ENCODE results near the gene ELOVL5.
A peak's percentile ranks its signal among the peaks of the same experiment; 100 is the strongest.

The ELOVL5 gene

GRCh38 chr6:53348371-53349208 lies at the start of gene ELOVL5:
TSS of gene ELOVL5 (minus strand) at chr6:53348950. CDS start at chr6:53295699, 53,251 bp downstream.
- Histone ChIP-seq H3K9me3 (ENCODE audit: severe bottlenecking) (no peaks in the 10 kb centered on the region), H3K27ac (ENCODE audit: poor library complexity, severe bottlenecking) (peak within 1 kb of the TSS; percentile 68), H3K27me3 (ENCODE audit: insufficient read depth, poor library complexity, severe bottlenecking) (no peaks in the 10 kb centered on the region), H3K36me3 (ENCODE audit: low read depth) (peaks cover 10% of the 10 kb centered on the region), H3K4me3 (ENCODE audit: severe bottlenecking) (peak within 1 kb of the TSS; percentile 62), H3K4me1 (ENCODE audit: insufficient read depth, poor library complexity, severe bottlenecking) (peaks cover 6% of the 10 kb centered on the region)
- ATAC-seq (ENCODE audit: low read depth) (peak; percentile 72), DNase-seq (ENCODE audit: low spot score) (peak; percentile 95)
- peak; percentile 7 for TF ChIP-seq CTCF (IDR thresholded peaks at IDR 0.05; ENCODE audit: poor library complexity, severe bottlenecking)

GRCh38 chr6:53397283-53397682 lies 48.5 kb upstream of the ELOVL5 start:
- ATAC-seq (ENCODE audit: low read depth) (no peak), DNase-seq (ENCODE audit: low spot score) (no peak)
- Histone ChIP-seq H3K27ac (ENCODE audit: poor library complexity, severe bottlenecking) (no peak overlapping the region), H3K27me3 (ENCODE audit: insufficient read depth, poor library complexity, severe bottlenecking) (no peaks in the 10 kb centered on the region), H3K4me1 (ENCODE audit: insufficient read depth, poor library complexity, severe bottlenecking) (no peaks in the 10 kb centered on the region), H3K4me3 (ENCODE audit: severe bottlenecking) (no peak overlapping the region), H3K36me3 (ENCODE audit: low read depth) (no peaks in the 10 kb centered on the region), H3K9me3 (ENCODE audit: severe bottlenecking) (no peaks in the 10 kb centered on the region)
- TF ChIP-seq CTCF (IDR thresholded peaks at IDR 0.05; ENCODE audit: poor library complexity, severe bottlenecking), result no peak

- no peaks in the 10 kb centered on the region for H3K4me1 ChIP-seq (ENCODE audit: insufficient read depth, poor library complexity, severe bottlenecking)
- no peak overlapping the region for H3K4me3 ChIP-seq (ENCODE audit: severe bottlenecking)
- H3K27ac ChIP-seq (ENCODE audit: poor library complexity, severe bottlenecking), result no peak overlapping the region
- no peaks in the 10 kb centered on the region for H3K36me3 ChIP-seq (ENCODE audit: low read depth)
- H3K9me3 ChIP-seq (ENCODE audit: severe bottlenecking), result no peaks in the 10 kb centered on the region
- no peak for TF ChIP-seq CTCF (IDR thresholded peaks at IDR 0.05; ENCODE audit: poor library complexity, severe bottlenecking)
- ATAC-seq (ENCODE audit: low read depth) (no peak), DNase-seq (ENCODE audit: low spot score) (no peak)
- no peaks in the 10 kb centered on the region for H3K27me3 ChIP-seq (ENCODE audit: insufficient read depth, poor library complexity, severe bottlenecking)
Measured at GRCh38 chr6:53395986-53396385, 47.2 kb upstream of the ELOVL5 start.

- no peak overlapping the region for H3K27ac ChIP-seq (ENCODE audit: poor library complexity, severe bottlenecking)
- ATAC-seq (ENCODE audit: low read depth) (no peak), DNase-seq (ENCODE audit: low spot score) (no peak)
- H3K27me3 ChIP-seq (ENCODE audit: insufficient read depth, poor library complexity, severe bottlenecking), result no peaks in the 10 kb centered on the region
- no peaks in the 10 kb centered on the region for H3K36me3 ChIP-seq (ENCODE audit: low read depth)
- H3K4me1 ChIP-seq (ENCODE audit: insufficient read depth, poor library complexity, severe bottlenecking), result no peaks in the 10 kb centered on the region
- TF ChIP-seq CTCF (IDR thresholded peaks at IDR 0.05; ENCODE audit: poor library complexity, severe bottlenecking), result no peak
- H3K4me3 ChIP-seq (ENCODE audit: severe bottlenecking), result no peak overlapping the region
- H3K9me3 ChIP-seq (ENCODE audit: severe bottlenecking), result no peaks in the 10 kb centered on the region
Measured at GRCh38 chr6:53394704-53395103, 46.0 kb upstream of the ELOVL5 start.

GRCh38 chr6:53391170-53391569 lies 42.4 kb upstream of the ELOVL5 start:
- no peak for TF ChIP-seq CTCF (IDR thresholded peaks at IDR 0.05; ENCODE audit: poor library complexity, severe bottlenecking)
- H3K4me3 ChIP-seq (ENCODE audit: severe bottlenecking), result no peak overlapping the region
- no peaks in the 10 kb centered on the region for H3K9me3 ChIP-seq (ENCODE audit: severe bottlenecking)
- no peaks in the 10 kb centered on the region for H3K27me3 ChIP-seq (ENCODE audit: insufficient read depth, poor library complexity, severe bottlenecking)
- DNase-seq (ENCODE audit: low spot score) (no peak), ATAC-seq (ENCODE audit: low read depth) (no peak)
- no peaks in the 10 kb centered on the region for H3K4me1 ChIP-seq (ENCODE audit: insufficient read depth, poor library complexity, severe bottlenecking)
- H3K27ac ChIP-seq (ENCODE audit: poor library complexity, severe bottlenecking), result no peak overlapping the region
- H3K36me3 ChIP-seq (ENCODE audit: low read depth), result no peaks in the 10 kb centered on the region

All from RWPE2 (cell line).